NCI-H2196 (cell line): ENCODE results near the gene MACROD2.

Experiments used
- DNase-seq: peaks from one replicate; lab custom pipeline; 2025; ENCODE audit not compliant: unreplicated experiment; lab: John Stamatoyannopoulos, UW

MACROD2 gene

DNA sequence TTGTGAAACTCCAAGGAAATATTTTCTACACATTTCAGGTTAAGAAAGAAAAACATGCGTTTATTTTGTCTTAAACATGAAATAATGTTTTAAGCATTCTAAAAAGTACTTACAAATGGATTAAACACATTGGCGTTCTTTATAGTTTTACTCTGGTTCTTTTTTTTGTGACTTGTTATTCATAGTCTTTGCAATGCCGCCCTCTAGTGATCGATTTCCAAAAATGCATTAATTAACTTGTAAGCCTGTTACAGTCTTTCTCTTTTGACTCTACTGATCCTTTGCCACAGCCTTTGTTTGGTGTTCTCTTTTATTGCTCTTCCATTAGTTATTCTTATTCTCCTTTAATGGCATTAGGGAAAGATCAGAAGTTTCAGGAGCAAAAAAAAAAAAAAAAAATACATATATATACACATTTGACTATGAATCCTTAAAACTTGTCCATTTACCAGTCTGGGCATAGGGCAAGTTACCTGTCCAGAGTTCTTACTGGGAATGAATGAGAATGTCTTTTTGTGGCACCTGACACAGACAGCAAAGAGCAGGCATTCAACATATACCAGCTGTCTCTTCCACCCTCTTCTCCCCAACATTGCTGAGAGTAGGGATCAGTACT is 59.9 kb downstream of the MACROD2 start:
- DNase-seq = peak; percentile 71

DNA sequence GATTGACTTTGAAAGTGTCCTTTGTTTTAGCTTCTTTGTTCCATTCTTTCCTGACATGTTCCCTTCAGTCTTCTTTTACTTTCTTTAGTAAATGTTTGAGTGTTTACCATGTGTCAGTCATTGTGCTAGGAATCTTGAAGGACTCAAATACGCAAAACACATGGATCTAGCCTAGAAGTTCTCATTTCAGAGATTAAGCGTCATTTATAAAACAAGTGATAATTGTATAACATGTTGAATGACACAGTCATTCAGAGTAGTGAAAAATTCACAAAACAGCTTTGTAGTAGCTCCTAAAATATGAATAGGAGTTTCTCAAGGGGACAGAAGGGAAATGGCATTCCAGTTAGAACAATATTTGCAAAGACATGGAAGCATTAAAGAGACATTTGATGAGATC is 66.9 kb downstream of the MACROD2 start:
- no peak for DNase-seq

DNA sequence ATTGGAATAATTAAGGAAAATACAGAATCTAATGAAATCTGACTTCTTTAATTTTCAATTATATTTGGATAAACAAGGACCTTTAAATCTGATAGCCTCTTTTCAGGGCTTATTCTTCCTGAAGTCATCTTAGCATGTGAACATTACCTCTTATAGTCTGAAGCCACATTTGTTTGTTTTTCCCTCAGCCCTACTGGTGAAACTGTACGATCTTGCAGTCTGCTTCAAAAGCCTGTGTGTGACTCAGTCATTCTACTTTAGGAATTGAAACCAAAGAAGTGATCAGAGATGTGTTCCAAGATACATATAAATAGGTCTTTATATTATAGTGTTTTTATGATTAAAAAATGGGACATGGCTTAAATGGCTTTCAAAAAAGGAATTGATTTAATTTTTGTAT is 67.5 kb downstream of the MACROD2 start:
- DNase-seq = peak; percentile 19

DNA sequence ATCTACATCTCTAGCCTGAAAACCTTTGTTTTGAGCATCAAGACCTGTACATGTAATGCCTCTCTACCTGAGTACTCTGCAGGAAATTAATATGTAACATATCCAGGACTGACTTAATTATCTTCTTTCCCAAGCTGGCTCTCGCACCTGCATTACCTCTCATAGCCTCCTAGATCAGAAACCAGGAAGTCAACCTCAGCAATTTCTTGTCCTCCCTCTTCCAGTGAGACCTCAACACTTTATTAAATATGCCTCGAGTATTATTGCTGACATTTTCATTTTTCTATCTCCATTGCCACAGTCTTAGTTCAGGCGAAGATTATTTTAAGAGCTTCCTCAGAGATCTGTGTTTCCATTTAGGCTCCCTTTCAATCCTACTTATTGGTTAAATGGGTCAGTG is 69.0 kb downstream of the MACROD2 start:
- DNase-seq = no peak

DNA sequence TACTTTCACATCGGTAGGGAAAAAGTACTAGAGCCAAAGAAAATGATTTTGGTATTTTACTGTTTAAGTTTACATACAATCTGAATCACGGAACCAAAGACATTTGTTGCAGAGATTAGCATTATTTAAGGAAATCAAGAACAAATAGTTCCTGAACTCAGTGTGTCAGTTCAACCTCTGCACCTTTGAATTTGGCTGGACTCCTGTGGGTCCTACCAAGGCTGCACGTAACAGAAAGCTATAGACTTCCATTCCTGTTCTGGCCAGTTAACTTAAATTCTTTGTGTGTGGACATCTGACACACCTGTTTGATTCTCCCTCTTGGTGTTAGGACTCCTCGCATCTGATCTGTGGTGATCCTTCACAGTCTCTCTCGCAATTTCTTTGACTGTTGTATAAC is 69.6 kb downstream of the MACROD2 start:
- no peak for DNase-seq

DNA sequence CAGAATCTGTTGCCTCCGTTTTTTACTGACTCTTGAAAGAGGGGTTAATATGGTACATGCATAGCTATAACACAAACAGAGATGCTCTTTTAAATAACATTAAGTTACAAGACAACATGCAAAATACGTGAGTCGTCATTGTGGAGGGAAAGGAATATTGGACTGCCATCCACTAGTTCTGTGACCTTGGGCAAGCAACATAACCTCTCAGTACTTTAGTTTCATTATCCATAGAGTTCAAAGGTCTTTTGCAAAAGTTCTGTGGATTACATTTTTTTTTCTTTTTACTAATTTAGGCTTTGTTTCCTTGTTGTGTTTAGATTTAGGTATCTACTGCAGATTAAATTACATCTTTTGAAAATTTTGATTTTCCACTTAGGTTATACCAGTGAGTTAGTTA is 70.5 kb downstream of the MACROD2 start:
- DNase-seq = no peak

DNA sequence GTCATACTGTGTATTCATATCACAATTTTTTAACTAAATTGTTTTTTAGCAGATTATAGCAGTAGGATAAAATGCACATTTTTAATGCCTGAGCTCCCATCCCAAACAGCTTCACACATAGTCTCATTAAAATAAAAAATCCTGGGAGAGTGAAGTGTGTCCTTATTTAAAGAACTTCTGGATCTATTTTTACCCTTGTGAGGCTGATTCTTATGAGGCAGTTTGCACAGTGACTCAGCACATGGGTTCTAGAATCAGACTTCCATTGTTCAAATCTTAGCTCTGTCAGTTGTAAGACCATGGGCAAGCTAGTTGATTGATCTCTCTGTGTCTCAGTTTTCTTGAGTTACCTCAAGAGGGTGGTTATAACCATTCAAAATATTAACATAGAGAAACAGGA is 72.3 kb downstream of the MACROD2 start:
- no peak for DNase-seq

DNA sequence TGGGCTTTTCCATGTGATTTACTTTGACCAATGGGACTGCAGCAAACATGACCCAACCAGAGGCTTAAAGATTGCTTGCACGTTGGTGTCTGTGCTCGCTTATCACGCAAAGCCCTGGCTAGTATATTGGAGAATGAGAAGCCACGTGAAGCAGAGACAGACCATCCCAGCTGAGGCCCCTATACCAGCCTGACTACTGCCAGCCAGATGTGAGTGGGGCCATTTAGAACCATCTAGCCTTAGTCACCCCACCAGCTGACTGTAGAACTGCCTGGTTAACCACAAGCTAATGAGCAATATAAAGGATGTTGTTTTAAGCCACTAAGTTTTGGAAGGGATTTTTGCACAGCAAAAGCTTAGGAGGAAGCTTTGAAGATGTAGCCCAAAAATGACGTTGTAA is 74.5 kb downstream of the MACROD2 start:
- DNase-seq = no peak

DNA sequence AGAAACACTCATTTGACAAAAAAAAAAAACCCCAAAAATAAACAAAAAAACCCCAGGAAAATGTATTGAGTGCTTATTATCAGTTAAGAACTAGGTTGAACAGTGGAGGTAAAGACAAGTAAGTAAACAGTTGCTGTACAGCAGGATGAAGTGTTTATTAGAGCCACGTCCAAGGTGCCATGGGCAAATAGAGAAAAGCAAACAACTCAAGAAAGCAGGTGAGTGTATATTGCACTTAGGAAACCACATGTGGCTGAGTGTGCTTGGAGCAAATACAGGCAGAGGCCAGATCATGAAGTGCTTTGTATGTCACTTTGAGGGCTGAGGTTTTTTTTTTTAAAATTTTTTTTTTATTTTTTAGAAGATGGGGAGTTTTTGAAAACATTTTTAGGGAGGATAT is 98.3 kb downstream of the MACROD2 start:
- DNase-seq = peak; percentile 61

DNA sequence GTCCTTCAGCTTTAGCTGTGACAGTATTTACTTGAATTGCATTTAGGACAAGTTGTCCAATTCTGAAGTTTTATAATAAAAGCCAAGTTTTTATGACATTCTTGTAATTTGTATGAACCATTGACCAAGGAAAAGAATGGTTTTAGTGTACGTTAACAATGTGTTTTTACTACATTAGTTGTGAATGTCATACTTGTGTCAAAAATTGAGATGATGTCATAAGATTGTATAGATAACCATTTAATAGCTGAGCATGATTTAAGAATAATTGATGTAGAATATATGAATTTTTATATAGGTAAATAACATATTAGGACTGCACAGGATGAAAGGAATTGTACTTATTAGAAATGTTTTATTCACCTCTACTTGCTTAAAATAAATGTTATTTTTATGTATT is 102.9 kb downstream of the MACROD2 start:
- DNase-seq = no peak

DNA sequence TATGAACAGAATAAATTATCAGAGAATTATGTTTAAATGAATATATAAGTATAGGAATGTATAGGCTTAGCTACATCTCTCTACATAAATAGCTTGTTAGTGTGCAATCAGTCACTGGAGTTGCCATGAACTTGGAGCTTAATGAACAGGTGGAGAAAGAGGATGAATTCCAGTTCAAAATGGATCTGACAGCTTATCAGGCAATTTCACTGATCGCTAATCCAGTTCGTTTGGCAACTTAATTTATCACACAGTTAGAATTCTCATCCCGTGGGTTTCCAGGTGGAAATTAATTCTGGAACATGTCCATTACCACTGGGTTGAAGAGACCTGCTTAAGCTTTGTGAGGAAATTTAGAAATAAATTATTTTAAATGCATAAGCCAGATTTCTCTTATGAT is 118.1 kb downstream of the MACROD2 start:
- DNase-seq = no peak

DNA sequence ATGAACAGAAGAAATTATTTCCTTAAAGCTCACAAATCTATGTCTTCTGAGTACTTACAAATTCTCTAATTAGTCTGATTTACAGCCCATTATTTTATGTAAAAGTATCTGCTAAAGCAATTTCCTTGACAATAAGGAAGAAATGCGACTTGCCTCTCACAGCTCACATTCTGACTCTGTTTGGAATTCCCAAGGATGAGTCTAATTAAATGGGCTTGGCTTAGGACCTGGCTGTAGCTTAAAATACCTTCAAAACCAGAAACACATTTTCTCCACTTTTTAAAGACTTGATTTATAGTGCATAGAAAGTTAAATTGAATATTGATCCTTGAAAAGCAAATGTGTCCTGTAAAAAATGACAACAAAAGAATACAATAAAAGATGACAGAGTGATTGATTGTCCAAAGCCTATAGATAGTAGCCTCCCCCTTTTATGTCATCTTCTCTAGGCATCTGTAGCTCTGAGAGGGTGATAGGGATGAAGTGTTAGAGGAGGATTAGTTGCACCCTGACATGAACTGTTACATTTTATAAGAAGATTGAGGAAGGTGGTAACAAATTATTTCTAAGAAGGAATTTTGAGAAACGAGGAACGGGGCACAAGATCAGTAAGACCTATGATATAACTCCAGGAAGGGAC is 118.9 kb downstream of the MACROD2 start:
- DNase-seq = no peak

DNA sequence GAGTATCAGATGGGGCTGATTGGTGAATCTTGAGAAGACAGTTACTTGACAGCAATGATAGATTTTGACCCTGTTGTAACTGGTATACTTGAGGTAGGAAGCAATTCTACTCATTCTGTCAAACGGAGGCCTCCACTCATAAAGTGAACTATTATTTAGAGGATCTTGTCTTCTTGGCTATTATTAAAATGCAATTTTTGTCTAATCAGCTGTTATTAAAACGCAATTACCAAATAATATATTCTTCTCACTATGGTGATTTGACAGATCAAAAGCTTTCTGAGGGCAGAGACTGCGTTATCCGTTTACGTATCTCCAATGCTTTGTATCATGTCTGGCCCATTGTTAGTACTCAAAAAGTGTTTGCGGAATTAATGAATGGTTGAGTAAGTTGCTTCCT is 120.7 kb downstream of the MACROD2 start:
- DNase-seq = no peak

DNA sequence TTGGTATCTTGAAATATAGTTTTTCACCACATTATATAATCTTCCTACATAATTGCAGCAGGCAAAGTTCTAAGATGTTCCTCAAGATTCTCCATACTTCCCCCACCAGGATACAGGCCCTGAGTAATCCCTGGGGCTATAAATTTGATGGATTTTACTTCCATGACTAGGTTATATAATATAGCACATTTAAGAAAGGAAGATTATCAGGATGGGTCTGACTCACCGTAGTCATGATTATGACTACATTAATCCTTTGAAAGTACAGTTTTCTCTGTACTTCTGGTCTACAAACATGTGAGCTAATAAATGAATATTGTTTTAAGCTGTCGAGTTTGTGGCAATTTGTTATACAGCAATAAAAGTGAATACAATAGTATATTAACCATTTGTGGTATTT is 122.5 kb downstream of the MACROD2 start:
- DNase-seq = no peak

DNA sequence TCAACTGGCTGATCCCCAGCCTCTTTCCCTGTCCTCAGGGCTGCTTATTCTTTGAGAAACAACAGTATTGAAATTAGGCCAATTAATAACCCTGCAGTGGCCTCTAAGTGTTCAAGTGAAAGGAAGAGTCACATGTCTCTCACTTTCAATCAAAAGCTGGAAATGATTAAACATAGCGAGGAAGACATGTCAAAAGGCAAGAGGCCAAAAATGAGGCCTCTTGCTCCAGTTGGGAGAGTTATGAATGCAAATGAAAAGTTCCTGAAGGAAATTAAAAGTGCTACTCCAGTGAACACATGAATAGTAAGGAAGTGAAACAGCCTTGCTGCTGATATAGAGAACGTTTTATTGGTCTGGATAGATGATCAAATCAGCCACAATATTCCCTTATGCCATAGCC is 131.5 kb downstream of the MACROD2 start:
- DNase-seq = no peak

DNA sequence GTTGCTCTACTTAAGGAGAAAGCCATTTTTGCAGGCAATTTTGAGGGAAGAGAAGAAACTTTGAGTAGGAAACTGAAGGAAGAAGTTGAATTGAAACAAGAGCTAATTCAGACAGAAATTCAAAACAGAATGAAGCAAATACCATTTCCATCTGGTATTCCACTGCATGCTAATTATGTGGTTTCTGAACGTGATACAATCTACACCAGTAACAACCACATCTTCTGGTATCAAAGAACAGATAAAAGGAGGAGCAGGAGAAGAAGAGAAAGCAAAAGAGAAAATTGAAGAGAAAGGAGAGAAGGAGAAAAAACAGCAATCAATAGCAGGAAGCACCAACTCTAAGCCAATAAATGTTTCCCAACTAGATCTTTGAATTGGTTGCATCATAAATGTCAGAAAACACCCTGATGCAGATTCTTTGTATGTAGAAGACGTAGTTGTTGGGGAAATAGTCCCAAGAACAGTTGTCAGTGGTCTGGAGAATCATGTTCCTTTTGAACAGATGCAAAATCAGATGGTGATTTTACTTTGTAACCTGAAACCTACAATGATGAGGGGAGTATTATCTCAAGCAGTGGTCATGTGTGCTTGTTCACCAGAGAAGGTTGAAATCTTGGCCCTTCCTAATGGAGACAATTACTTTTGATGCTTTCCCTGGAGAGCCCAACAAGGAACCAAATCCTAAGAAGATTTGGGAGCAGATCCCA is 132.4 kb downstream of the MACROD2 start:
- DNase-seq = no peak

DNA sequence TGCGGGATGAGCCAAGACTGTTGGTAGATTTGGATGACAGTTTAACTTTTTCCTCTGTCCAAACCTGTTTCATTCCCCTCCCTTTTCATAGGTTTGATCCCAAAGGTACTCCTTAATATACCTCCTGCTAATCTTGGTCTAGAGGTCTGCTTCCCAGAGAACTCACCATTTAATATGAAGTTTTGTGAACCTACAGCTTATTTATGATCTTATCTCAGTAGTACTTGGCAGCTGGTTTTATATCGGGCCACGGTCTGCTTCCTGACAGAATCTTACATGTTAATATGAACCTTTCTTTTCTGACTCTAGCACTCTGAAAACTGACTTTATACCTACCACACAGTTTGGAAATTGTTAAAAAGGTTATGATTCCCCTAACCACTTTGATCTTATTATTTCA is 138.7 kb downstream of the MACROD2 start:
- DNase-seq = no peak

DNA sequence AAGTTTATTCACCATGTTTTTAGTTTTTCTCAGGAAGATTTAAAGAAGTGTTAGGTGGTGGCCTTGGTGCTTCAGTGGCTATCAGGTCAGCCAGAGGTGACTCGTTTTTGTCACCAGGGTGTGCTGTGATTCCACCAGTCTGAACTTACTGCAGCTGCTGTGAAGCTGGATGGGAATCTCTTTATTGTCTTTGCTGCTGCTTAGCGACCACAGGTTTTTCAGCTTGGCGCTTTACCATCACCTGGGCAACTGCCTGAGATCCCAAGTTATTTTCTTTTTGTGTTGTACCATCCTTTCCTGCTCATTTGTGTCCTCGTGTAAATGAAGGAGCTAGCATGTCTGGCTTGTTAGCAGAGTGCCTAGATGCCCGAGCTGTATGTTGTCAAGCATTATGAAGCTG is 146.9 kb downstream of the MACROD2 start:
- DNase-seq = peak; percentile 80

DNA sequence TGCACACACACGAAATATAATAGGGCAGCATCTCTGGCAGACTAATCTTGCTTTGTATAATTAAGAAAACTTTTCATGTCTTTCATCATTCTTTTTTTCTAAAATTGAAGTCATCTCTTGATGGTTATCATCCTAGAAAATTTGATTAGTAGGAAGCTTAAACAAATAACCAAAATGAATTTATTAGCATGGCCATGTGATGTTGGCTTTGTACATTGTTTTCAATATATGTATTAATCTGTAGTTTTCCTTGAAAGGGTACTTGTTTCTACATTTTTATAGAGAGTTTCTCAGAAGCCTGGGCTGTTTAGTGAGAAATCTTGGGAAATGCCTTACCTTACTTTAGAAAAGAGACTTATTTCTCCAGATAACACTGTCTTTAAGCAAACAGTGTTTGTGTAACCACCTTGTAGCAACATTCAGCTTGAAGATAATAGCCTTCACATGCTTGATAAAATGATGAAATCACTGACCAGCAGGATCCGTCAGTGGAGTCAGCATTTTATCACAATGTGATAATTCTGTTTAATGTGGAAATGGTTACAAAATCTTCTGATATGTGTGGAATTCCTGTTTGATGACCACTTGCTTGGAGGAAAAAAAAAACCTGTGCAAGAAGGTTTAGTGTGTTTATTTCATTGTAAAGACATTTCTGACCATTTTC is 147.8 kb downstream of the MACROD2 start:
- DNase-seq = no peak

DNA sequence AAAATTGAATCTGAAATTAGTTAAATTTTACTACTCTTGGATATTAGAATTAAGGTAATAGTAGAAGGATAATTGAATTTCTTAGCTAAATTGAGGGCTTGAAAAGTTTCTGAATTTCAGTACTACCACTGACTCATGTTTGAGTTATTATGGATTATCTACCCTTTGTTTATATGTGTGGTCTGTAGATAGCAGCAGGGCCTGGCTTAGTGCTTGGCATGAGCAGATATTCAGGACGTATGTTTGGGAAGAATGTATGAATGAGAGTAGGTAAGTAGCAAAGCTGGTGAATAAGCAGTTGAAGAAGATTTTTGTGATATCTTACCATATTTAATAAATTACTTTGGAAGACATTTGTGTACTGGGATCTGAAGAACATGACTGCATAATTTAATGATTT is 152.7 kb downstream of the MACROD2 start:
- no peak for DNase-seq

DNA sequence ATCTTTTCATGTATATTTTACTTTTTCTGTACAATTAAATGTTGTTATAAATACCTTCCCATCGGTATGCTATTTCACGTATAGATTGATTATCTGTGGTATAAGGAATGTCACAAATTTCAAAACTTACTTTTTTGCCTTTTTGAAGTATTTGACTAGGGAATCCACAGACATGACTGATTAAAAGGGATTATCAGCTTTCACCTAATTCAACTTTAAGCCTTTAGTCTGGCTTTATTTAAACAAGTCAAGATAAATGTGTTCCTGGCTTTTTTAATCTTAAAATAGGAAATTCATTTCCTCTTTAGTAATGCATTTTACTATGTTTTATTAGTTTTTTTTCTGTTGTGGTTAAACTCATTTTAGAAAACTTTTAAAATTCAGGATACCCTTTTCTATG is 160.0 kb downstream of the MACROD2 start:
- DNase-seq = no peak

DNA sequence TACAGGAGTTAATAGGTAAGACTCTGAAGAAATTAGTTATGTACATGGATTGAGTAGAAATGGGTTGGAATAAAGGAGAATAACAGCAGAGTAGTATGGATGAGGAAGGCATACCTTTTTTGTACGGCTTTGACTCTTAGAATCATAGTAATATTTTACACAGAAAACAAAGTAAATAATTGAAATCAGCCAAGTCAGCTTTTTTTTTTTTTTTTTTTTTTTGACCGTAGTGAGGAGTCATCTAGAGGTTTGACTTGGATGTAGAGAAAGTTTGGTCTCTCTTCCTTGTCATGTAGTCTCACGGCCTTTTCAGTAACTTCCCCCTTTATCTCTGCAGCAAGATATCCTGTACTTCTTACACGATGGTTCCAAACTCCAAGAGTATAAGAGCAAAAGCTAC is 183.2 kb downstream of the MACROD2 start:
- DNase-seq = no peak
